Measurements from ENCODE around the gene PET117. TPM values are rescaled to one million over a fixed set of nuclear protein-coding genes. Genes with fewer than 3 reads are reported as not detected.
"Not testable (repeated sequence)": the region's sequence is repeated elsewhere in the genome, so short reads cannot be mapped to it uniquely, and the experiment has no call there.

The PET117 gene
- total RNA-seq (6.8 TPM), polyA plus RNA-seq (16.0 TPM)

GRCh38 chr20:18137412-18138265 is at the start of gene PET117, which contains the start of gene KAT14:
TSS of gene PET117 (plus strand) at chr20:18137863. CDS start at chr20:18137956, 93 bp downstream.
TSS of gene KAT14 (plus strand) at chr20:18137863. CDS start at chr20:18142661, 4,798 bp downstream.
- Histone ChIP-seq H3K27ac (ENCODE audit: low read depth) (peak within 1 kb of the TSS; percentile 82), H3K36me3 (ENCODE audit: insufficient read depth) (no peaks in the 10 kb centered on the region), H3K4me1 (ENCODE audit: insufficient read depth) (peaks cover 7% of the 10 kb centered on the region), H3K4me3 (ENCODE audit: low read depth, low read length) (peak within 1 kb of the TSS; percentile 92)
- under 1% methylated on average over 87 of the region's 87 CpGs for WGBS
- peak; percentile 72 for DNase-seq (ENCODE audit: extremely low spot score)

GRCh38 chr20:18088298-18088697 is 49.4 kb upstream of the PET117 start:
- not testable (repeated sequence) for H3K27ac ChIP-seq (ENCODE audit: low read depth); DNase-seq (ENCODE audit: extremely low spot score); H3K36me3 ChIP-seq (ENCODE audit: insufficient read depth); H3K4me3 ChIP-seq (ENCODE audit: low read depth, low read length); H3K4me1 ChIP-seq (ENCODE audit: insufficient read depth)
- WGBS, result 71% methylated on average over 3 of the region's 3 CpGs

GRCh38 chr20:18088841-18089240 is 48.8 kb upstream of the PET117 start:
- not testable (repeated sequence) for H3K4me3 ChIP-seq (ENCODE audit: low read depth, low read length); H3K36me3 ChIP-seq (ENCODE audit: insufficient read depth); H3K4me1 ChIP-seq (ENCODE audit: insufficient read depth); DNase-seq (ENCODE audit: extremely low spot score); H3K27ac ChIP-seq (ENCODE audit: low read depth)
- WGBS, result 94% methylated on average over 11 of the region's 11 CpGs

- Histone ChIP-seq H3K36me3 (ENCODE audit: insufficient read depth) (no peaks in the 10 kb centered on the region), H3K27ac (ENCODE audit: low read depth) (no peak overlapping the region), H3K4me3 (ENCODE audit: low read depth, low read length) (no peak overlapping the region), H3K4me1 (ENCODE audit: insufficient read depth) (no peaks in the 10 kb centered on the region)
- DNase-seq (ENCODE audit: extremely low spot score), result no peak
- WGBS, result 48% methylated on average over 3 of the region's 3 CpGs
Measured at GRCh38 chr20:18090044-18090443, 47.6 kb upstream of the PET117 start.

- no peak overlapping the region for H3K4me3 ChIP-seq (ENCODE audit: low read depth, low read length)
- no peak overlapping the region for H3K27ac ChIP-seq (ENCODE audit: low read depth)
- no peaks in the 10 kb centered on the region for H3K36me3 ChIP-seq (ENCODE audit: insufficient read depth)
- 91% methylated on average over 10 of the region's 10 CpGs for WGBS
- DNase-seq (ENCODE audit: extremely low spot score), result no peak
- no peaks in the 10 kb centered on the region for H3K4me1 ChIP-seq (ENCODE audit: insufficient read depth)
Measured at GRCh38 chr20:18090477-18090876, 47.2 kb upstream of the PET117 start.

- H3K4me3 ChIP-seq (ENCODE audit: low read depth, low read length), result no peak overlapping the region
- H3K36me3 ChIP-seq (ENCODE audit: insufficient read depth), result no peaks in the 10 kb centered on the region
- no peak for DNase-seq (ENCODE audit: extremely low spot score)
- WGBS, result 59% methylated on average over 7 of the region's 7 CpGs
- no peaks in the 10 kb centered on the region for H3K4me1 ChIP-seq (ENCODE audit: insufficient read depth)
- H3K27ac ChIP-seq (ENCODE audit: low read depth), result no peak overlapping the region
Measured at GRCh38 chr20:18091623-18092022, 46.0 kb upstream of the PET117 start.

- 87% methylated on average over 8 of the region's 8 CpGs for WGBS
Measured at GRCh38 chr20:18092890-18093289, 44.8 kb upstream of the PET117 start.

GRCh38 chr20:18093388-18093787 is 44.3 kb upstream of the PET117 start:
- H3K36me3 ChIP-seq (ENCODE audit: insufficient read depth), result no peaks in the 10 kb centered on the region
- WGBS, result 80% methylated on average over 10 of the region's 10 CpGs
- H3K4me1 ChIP-seq (ENCODE audit: insufficient read depth), result no peaks in the 10 kb centered on the region
- H3K4me3 ChIP-seq (ENCODE audit: low read depth, low read length), result no peak overlapping the region
- H3K27ac ChIP-seq (ENCODE audit: low read depth), result no peak overlapping the region
- no peak for DNase-seq (ENCODE audit: extremely low spot score)

More at GRCh38 chr20:18092890-18093289, 44.8 kb upstream of the PET117 start:
- H3K27ac ChIP-seq (ENCODE audit: low read depth), result no peak overlapping the region
- no peak for DNase-seq (ENCODE audit: extremely low spot score)
- no peak overlapping the region for H3K4me3 ChIP-seq (ENCODE audit: low read depth, low read length)
- H3K4me1 ChIP-seq (ENCODE audit: insufficient read depth), result no peaks in the 10 kb centered on the region
- no peaks in the 10 kb centered on the region for H3K36me3 ChIP-seq (ENCODE audit: insufficient read depth)

- 54% methylated on average over 5 of the region's 5 CpGs for WGBS
- no peak overlapping the region for H3K4me3 ChIP-seq (ENCODE audit: low read depth, low read length)
- H3K4me1 ChIP-seq (ENCODE audit: insufficient read depth), result no peaks in the 10 kb centered on the region
- no peak for DNase-seq (ENCODE audit: extremely low spot score)
- no peak overlapping the region for H3K27ac ChIP-seq (ENCODE audit: low read depth)
- no peaks in the 10 kb centered on the region for H3K36me3 ChIP-seq (ENCODE audit: insufficient read depth)
Measured at GRCh38 chr20:18094191-18094590, 43.5 kb upstream of the PET117 start.

GRCh38 chr20:18100569-18100968 is 37.1 kb upstream of the PET117 start:
- not testable (repeated sequence) for H3K4me3 ChIP-seq (ENCODE audit: low read depth, low read length); H3K4me1 ChIP-seq (ENCODE audit: insufficient read depth); H3K27ac ChIP-seq (ENCODE audit: low read depth); H3K36me3 ChIP-seq (ENCODE audit: insufficient read depth); DNase-seq (ENCODE audit: extremely low spot score)
- 93% methylated on average over 11 of the region's 11 CpGs for WGBS

GRCh38 chr20:18101125-18101810 is 36.4 kb upstream of the PET117 start:
- WGBS, result 33% methylated on average over 7 of the region's 7 CpGs
- H3K4me1 ChIP-seq (ENCODE audit: insufficient read depth), result no peaks in the 10 kb centered on the region
- H3K36me3 ChIP-seq (ENCODE audit: insufficient read depth), result no peaks in the 10 kb centered on the region
- no peak overlapping the region for H3K27ac ChIP-seq (ENCODE audit: low read depth)
- no peak for DNase-seq (ENCODE audit: extremely low spot score)
- H3K4me3 ChIP-seq (ENCODE audit: low read depth, low read length), result no peak overlapping the region

GRCh38 chr20:18103497-18103896 is 34.2 kb upstream of the PET117 start:
- no peak overlapping the region for H3K4me3 ChIP-seq (ENCODE audit: low read depth, low read length)
- H3K27ac ChIP-seq (ENCODE audit: low read depth), result no peak overlapping the region
- no peaks in the 10 kb centered on the region for H3K4me1 ChIP-seq (ENCODE audit: insufficient read depth)
- WGBS, result 59% methylated on average over 1 of the region's 1 CpG
- peaks cover 2% of the 10 kb centered on the region for H3K36me3 ChIP-seq (ENCODE audit: insufficient read depth)
- DNase-seq (ENCODE audit: extremely low spot score), result no peak

- Histone ChIP-seq H3K27ac (ENCODE audit: low read depth) (no peak overlapping the region), H3K4me1 (ENCODE audit: insufficient read depth) (no peaks in the 10 kb centered on the region), H3K4me3 (ENCODE audit: low read depth, low read length) (no peak overlapping the region), H3K36me3 (ENCODE audit: insufficient read depth) (peaks cover 2% of the 10 kb centered on the region)
- no peak for DNase-seq (ENCODE audit: extremely low spot score)
- 90% methylated on average over 2 of the region's 2 CpGs for WGBS
Measured at GRCh38 chr20:18108326-18108725, 29.3 kb upstream of the PET117 start.

GRCh38 chr20:18128574-18128973 is 9.1 kb upstream of the PET117 start:
- H3K36me3 ChIP-seq (ENCODE audit: insufficient read depth); H3K4me3 ChIP-seq (ENCODE audit: low read depth, low read length); DNase-seq (ENCODE audit: extremely low spot score); H3K4me1 ChIP-seq (ENCODE audit: insufficient read depth); H3K27ac ChIP-seq (ENCODE audit: low read depth): not testable (repeated sequence)
- WGBS, result 74% methylated on average over 1 of the region's 1 CpG
